Measurements from ENCODE around the gene STX3. TPM values are rescaled to one million over a fixed set of nuclear protein-coding genes. Genes with fewer than 3 reads are reported as not detected.

STX3 gene
- total RNA-seq, 1 experiment from 2014 or later = 20.4 TPM

DNA sequence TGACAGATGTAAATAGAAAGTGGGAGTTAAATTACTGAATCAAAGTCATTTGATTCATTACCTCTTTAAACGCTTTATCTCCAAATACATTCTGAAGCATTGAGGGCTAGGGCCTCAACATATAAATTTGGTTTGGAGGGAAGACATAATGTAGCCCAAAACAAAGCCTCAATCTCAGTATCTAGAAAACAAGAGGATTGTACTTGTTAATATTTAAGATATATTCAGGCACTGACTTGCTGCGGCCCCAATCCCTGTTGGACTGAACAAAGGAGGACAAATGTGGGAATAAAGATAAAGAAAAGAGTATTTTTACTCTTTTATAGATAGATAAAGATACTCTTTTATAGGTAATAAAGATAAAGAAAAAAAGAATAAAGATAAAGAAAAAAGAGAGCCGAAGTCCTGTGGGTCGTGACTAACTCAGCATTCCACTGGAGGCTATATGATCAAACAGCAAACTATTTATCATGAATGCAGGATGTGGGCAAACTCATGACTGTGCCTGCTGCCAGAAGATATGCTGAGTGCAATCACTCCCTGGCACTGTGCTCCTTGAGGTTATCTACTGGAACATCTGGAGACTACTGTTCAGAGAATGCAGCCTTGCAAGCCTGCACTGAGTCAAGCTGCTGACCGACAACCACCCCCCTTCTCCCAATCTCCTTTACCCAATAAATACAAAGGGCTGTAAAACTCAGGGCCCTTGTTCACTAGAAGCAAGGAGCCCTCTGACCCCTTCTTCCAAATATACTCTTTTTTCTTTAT lies 48.5 kb upstream of the STX3 start:
- DNase-seq (ENCODE audit: low read depth, low spot score) (peak; percentile 50), ATAC-seq (peak; percentile 93)
- CTCF ChIA-PET = no interaction called here
- Histone ChIP-seq H4K20me1 (ENCODE audit: insufficient read depth) (no peaks in the 10 kb centered on the region), H3K4me2 (ENCODE audit: low read length) (peak overlapping the region; percentile 79), H3K27me3 (ENCODE audit: insufficient read depth, low read length) (no peaks in the 10 kb centered on the region), H3K27ac (ENCODE audit: low read depth, low read length) (peak overlapping the region; percentile 20; the same call in 1 of the 2 replicates), H3K9ac (ENCODE audit: low read length) (peak overlapping the region; percentile 39; the same call in 1 of the 2 replicates), H3K4me1 (ENCODE audit: control insufficient read depth in 1 of 2, insufficient read depth in 2 of 2, low read length in 2 of 2) (peaks cover 18 to 33% of the 10 kb centered on the region in 2 experiments), H3K9me3 (ENCODE audit: control insufficient read depth in 1 of 2, insufficient read depth in 1 of 2, low read depth in 1 of 2, low read length in 2 of 2) (no peaks in the 10 kb centered on the region), H3K79me2 (ENCODE audit: insufficient read depth, low read length) (no peaks in the 10 kb centered on the region), H3K4me3 (replicated peaks in 1 of 2; ENCODE audit: low read depth in 1 of 2, low read length in 2 of 2) (peak overlapping the region in 1 of 2 experiments; percentile 29; a peak in 2 of 4 replicates), H3K9me2 (ENCODE audit: insufficient read depth) (no peaks in the 10 kb centered on the region), H2AFZ (ENCODE audit: low read depth, low read length, poor library complexity, severe bottlenecking) (peak overlapping the region; percentile 75), H3K36me3 (ENCODE audit: control insufficient read depth in 1 of 2, insufficient read depth in 2 of 2, low read length in 2 of 2) (no peaks in the 10 kb centered on the region)
- RAD21 ChIA-PET (ENCODE audit: low non-redundant PET in 1 of 2, low total read pairs in 2 of 2, uncharacterized antibody in 2 of 2, unreplicated experiment in 2 of 2) = no interaction called here
- BruUV-seq (replicated peaks) = no TSS peak
- POLR2A ChIA-PET = no interaction called here
- intact Hi-C loops (cut with micrococcal nuclease) = no loop called here
- TF ChIP-seq TCF7L2 (IDR thresholded peaks at IDR 0.05; ENCODE audit: borderline replicate concordance, extremely low read depth, insufficient read depth, insufficient read length) (peak; percentile 71), JUND (IDR thresholded peaks at IDR 0.05) (peak; percentile 28; the same call in 1 of the 2 replicates), ZNF274 (IDR thresholded peaks at IDR 0.05; ENCODE audit: low read depth, low read length) (no peak), SIN3A (IDR thresholded peaks at IDR 0.05; ENCODE audit: low read depth) (no peak), CTCF (IDR thresholded peaks at IDR 0.05 in 2 of 3, conservative IDR thresholded peaks at IDR 0.05 in 1 of 3; ENCODE audit: borderline replicate concordance in 1 of 3, insufficient read depth in 1 of 3, low read depth in 2 of 3, low read length in 2 of 3) (no peak), CEBPB (IDR thresholded peaks at IDR 0.05; ENCODE audit: low read depth) (no peak), RAD21 (IDR thresholded peaks at IDR 0.05; ENCODE audit: low read depth) (no peak), SRF (IDR thresholded peaks at IDR 0.05; ENCODE audit: low read depth) (no peak), CBX3 (IDR thresholded peaks at IDR 0.05; ENCODE audit: low read depth) (peak; percentile 86; the same call in 1 of the 2 replicates), EGR1 (IDR thresholded peaks at IDR 0.05; ENCODE audit: low read depth) (no peak), ELF1 (IDR thresholded peaks at IDR 0.05; ENCODE audit: borderline replicate concordance, low read depth) (no peak), YY1 (IDR thresholded peaks at IDR 0.05; ENCODE audit: extremely low read depth, insufficient replicate concordance, low read depth, low read length) (no peak), ZFX (IDR thresholded peaks at IDR 0.05) (no peak), POLR2AphosphoS5 (IDR thresholded peaks at IDR 0.05; ENCODE audit: low read depth, low read length) (no peak), SP1 (IDR thresholded peaks at IDR 0.05; ENCODE audit: low read depth) (peak; percentile 49)
- TF ChIP-seq, protein P1, sequence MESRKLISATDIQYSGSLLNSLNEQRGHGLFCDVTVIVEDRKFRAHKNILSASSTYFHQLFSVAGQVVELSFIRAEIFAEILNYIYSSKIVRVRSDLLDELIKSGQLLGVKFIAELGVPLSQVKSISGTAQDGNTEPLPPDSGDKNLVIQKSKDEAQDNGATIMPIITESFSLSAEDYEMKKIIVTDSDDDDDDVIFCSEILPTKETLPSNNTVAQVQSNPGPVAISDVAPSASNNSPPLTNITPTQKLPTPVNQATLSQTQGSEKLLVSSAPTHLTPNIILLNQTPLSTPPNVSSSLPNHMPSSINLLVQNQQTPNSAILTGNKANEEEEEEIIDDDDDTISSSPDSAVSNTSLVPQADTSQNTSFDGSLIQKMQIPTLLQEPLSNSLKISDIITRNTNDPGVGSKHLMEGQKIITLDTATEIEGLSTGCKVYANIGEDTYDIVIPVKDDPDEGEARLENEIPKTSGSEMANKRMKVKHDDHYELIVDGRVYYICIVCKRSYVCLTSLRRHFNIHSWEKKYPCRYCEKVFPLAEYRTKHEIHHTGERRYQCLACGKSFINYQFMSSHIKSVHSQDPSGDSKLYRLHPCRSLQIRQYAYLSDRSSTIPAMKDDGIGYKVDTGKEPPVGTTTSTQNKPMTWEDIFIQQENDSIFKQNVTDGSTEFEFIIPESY (IDR thresholded peaks at IDR 0.05; ENCODE audit: extremely low read depth, insufficient replicate concordance, low read length) = no peak
- TF ChIP-seq, protein P2, sequence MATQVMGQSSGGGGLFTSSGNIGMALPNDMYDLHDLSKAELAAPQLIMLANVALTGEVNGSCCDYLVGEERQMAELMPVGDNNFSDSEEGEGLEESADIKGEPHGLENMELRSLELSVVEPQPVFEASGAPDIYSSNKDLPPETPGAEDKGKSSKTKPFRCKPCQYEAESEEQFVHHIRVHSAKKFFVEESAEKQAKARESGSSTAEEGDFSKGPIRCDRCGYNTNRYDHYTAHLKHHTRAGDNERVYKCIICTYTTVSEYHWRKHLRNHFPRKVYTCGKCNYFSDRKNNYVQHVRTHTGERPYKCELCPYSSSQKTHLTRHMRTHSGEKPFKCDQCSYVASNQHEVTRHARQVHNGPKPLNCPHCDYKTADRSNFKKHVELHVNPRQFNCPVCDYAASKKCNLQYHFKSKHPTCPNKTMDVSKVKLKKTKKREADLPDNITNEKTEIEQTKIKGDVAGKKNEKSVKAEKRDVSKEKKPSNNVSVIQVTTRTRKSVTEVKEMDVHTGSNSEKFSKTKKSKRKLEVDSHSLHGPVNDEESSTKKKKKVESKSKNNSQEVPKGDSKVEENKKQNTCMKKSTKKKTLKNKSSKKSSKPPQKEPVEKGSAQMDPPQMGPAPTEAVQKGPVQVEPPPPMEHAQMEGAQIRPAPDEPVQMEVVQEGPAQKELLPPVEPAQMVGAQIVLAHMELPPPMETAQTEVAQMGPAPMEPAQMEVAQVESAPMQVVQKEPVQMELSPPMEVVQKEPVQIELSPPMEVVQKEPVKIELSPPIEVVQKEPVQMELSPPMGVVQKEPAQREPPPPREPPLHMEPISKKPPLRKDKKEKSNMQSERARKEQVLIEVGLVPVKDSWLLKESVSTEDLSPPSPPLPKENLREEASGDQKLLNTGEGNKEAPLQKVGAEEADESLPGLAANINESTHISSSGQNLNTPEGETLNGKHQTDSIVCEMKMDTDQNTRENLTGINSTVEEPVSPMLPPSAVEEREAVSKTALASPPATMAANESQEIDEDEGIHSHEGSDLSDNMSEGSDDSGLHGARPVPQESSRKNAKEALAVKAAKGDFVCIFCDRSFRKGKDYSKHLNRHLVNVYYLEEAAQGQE (IDR thresholded peaks at IDR 0.05; ENCODE audit: low read depth) = no peak
- TF ChIP-seq, protein P3, sequence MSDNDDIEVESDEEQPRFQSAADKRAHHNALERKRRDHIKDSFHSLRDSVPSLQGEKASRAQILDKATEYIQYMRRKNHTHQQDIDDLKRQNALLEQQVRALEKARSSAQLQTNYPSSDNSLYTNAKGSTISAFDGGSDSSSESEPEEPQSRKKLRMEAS (IDR thresholded peaks at IDR 0.05) = peak; percentile 25; the same call in 1 of the 2 replicates
- TF ChIP-seq, protein P4, sequence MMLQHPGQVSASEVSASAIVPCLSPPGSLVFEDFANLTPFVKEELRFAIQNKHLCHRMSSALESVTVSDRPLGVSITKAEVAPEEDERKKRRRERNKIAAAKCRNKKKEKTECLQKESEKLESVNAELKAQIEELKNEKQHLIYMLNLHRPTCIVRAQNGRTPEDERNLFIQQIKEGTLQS (IDR thresholded peaks at IDR 0.05) = no peak
